MCF 10A (cell line): ENCODE results near the gene HOXD12. TPM values are rescaled to one million over a fixed set of nuclear protein-coding genes. Genes with fewer than 3 reads are reported as not detected.

Experiments used
- BruUV-seq: library from RNA; stranded (reverse); fragments of 400-500 nt; replicated peaks from 2 replicates; lab custom pipeline; 2021; lab: Mats Ljungman, UMichigan
- CTCF ChIA-PET: fragments of 300-600 bp; sonication (Branson Sonifier 250); formaldehyde crosslinking; extraction: SDS; loops from one replicate; lab custom pipeline; 2021; ENCODE audit warnings: antibody characterized with exemption, inconsistent platforms; lab: Yijun Ruan, JAX
- POLR2A ChIA-PET: fragments of 300-600, 350-650 bp; sonication (Branson Sonifier 250); formaldehyde crosslinking; extraction: SDS; loops from one replicate; lab custom pipeline; 2020; ENCODE audit warnings: antibody characterized with exemption, inconsistent platforms; lab: Yijun Ruan, JAX
- DNase-seq: peaks from one replicate; pipeline ENCODE4 v3.0.0-alpha.2; 2018; ENCODE audit not compliant: unreplicated experiment
- H3K27ac Mint-ChIP-seq: one replicate; pipeline ENCODE4 v1.8.0; 2022; ENCODE audit warnings: mild to moderate bottlenecking, low read depth, mixed read lengths; ENCODE audit not compliant: unreplicated experiment
- H3K27me3 Mint-ChIP-seq: one replicate; pipeline ENCODE4 v1.8.0; 2022; ENCODE audit warnings: mixed read lengths; ENCODE audit not compliant: insufficient read depth, unreplicated experiment
- H3K36me3 Mint-ChIP-seq: one replicate; pipeline ENCODE4 v1.8.0; 2022; ENCODE audit warnings: mild to moderate bottlenecking, moderate library complexity, mixed read lengths; ENCODE audit not compliant: insufficient read depth, unreplicated experiment
- H3K4me1 Mint-ChIP-seq: one replicate; pipeline ENCODE4 v1.8.0; 2022; ENCODE audit warnings: mixed read lengths; ENCODE audit not compliant: insufficient read depth, unreplicated experiment
- H3K4me3 Mint-ChIP-seq: one replicate; pipeline ENCODE4 v1.8.0; 2022; ENCODE audit warnings: mild to moderate bottlenecking, moderate library complexity, mixed read lengths; ENCODE audit not compliant: unreplicated experiment
- H3K9me3 Mint-ChIP-seq: one replicate; pipeline ENCODE4 v1.8.0; 2022; ENCODE audit warnings: mixed read lengths; ENCODE audit not compliant: unreplicated experiment
- CTCF ChIP-seq: fragments of 200-600 bp; IDR thresholded peaks from one replicate; pipeline ENCODE4 v1.8.0; 2022; ENCODE audit warnings: antibody characterized with exemption, mild to moderate bottlenecking; ENCODE audit not compliant: unreplicated experiment
- intact Hi-C: fragments of 100-400 bp; cut with micrococcal nuclease; formaldehyde crosslinking; loops from 2 replicates; pipeline ENCODE4 v1.14.1; 2022
- total RNA-seq: library from RNA; stranded (reverse); gene quantifications from 2 replicates; pipeline ENCODE4 v1.2.3, GENCODE V29; 2022

The HOXD12 gene
- total RNA-seq, 1 experiment from 2014 or later: not detected

- no peak overlapping the region for H3K27ac Mint-ChIP-seq
- TF ChIP-seq CTCF: no peak
- intact Hi-C loops: no loop called here
- H3K4me1 Mint-ChIP-seq: no peaks in the 10 kb centered on the region
- H3K4me3 Mint-ChIP-seq: no peak overlapping the region
- no peak for DNase-seq
- H3K9me3 Mint-ChIP-seq: no peaks in the 10 kb centered on the region
- no peaks in the 10 kb centered on the region for H3K36me3 Mint-ChIP-seq
- no TSS peak for BruUV-seq
- POLR2A ChIA-PET: no interaction called here
- H3K27me3 Mint-ChIP-seq: no peaks in the 10 kb centered on the region
- CTCF ChIA-PET: interaction anchor here (1.0 to 10.1 kb wide), 7 partner anchors 9 to 1012 kb away, joined by 3 to 175 read pairs (median 5); no protein-coding TSS in a partner anchor
These were observed 37.0 kb downstream of the HOXD12 start for GRCh38 chr2:176136374-176137251.

GRCh38 chr2:176137252-176137580 is 37.6 kb downstream of the HOXD12 start:
- H3K27ac Mint-ChIP-seq: no peak overlapping the region
- no TSS peak for BruUV-seq
- H3K9me3 Mint-ChIP-seq: no peaks in the 10 kb centered on the region
- no peak for DNase-seq
- no peaks in the 10 kb centered on the region for H3K27me3 Mint-ChIP-seq
- no peaks in the 10 kb centered on the region for H3K4me1 Mint-ChIP-seq
- H3K4me3 Mint-ChIP-seq: no peak overlapping the region
- no peaks in the 10 kb centered on the region for H3K36me3 Mint-ChIP-seq
- POLR2A ChIA-PET: no interaction called here
- intact Hi-C loops: no loop called here
- no peak for TF ChIP-seq CTCF
- CTCF ChIA-PET: interaction anchor here (1.1 to 10.1 kb wide), 5 partner anchors 9 to 521 kb away, joined by 3 to 175 read pairs (median 84); no protein-coding TSS in a partner anchor

GRCh38 chr2:176137906-176138305 is 38.3 kb downstream of the HOXD12 start:
- CTCF ChIA-PET: interaction anchor here (0.6 to 10.1 kb wide), 8 partner anchors 10 to 1263 kb away, joined by 3 to 190 read pairs (median 44); no protein-coding TSS in a partner anchor
- H3K27ac Mint-ChIP-seq: no peak overlapping the region
- H3K9me3 Mint-ChIP-seq: no peaks in the 10 kb centered on the region
- BruUV-seq: no TSS peak
- intact Hi-C loops: no loop called here
- H3K36me3 Mint-ChIP-seq: no peaks in the 10 kb centered on the region
- H3K4me1 Mint-ChIP-seq: no peaks in the 10 kb centered on the region
- H3K4me3 Mint-ChIP-seq: no peak overlapping the region
- DNase-seq: no peak
- TF ChIP-seq CTCF: no peak
- H3K27me3 Mint-ChIP-seq: no peaks in the 10 kb centered on the region
- POLR2A ChIA-PET: interaction anchor here (0.6 to 0.8 kb wide), 2 partner anchors 25 to 417 kb away, joined by 3 read pairs; no protein-coding TSS in a partner anchor

- no peaks in the 10 kb centered on the region for H3K9me3 Mint-ChIP-seq
These were observed 38.9 kb downstream of the HOXD12 start for GRCh38 chr2:176138526-176138922.

More at GRCh38 chr2:176138526-176138922, 38.9 kb downstream of the HOXD12 start:
- intact Hi-C loops: no loop called here
- no peaks in the 10 kb centered on the region for H3K4me1 Mint-ChIP-seq
- no peak overlapping the region for H3K4me3 Mint-ChIP-seq
- no peak for TF ChIP-seq CTCF
- no peak for DNase-seq
- H3K27me3 Mint-ChIP-seq: no peaks in the 10 kb centered on the region
- ChIA-PET POLR2A (no interaction called here), CTCF (interaction anchor here (0.7 to 10.1 kb wide), 11 partner anchors 12 to 940 kb away, joined by 3 to 190 read pairs (median 25); no protein-coding TSS in a partner anchor)
- no TSS peak for BruUV-seq
- no peak overlapping the region for H3K27ac Mint-ChIP-seq
- no peaks in the 10 kb centered on the region for H3K36me3 Mint-ChIP-seq
